ENCODE data around the gene ERCC6L. TPM values are rescaled to one million over a fixed set of nuclear protein-coding genes. Genes with fewer than 3 reads are reported as not detected.

ERCC6L gene
- under 0.01 and 0.13 TPM in 2 replicates for total RNA-seq

GRCh38 chrX:72238721-72239475, at the start of gene ERCC6L:
Gene ERCC6L, minus strand, starts transcription at chrX:72239027. Its CDS starts 116 bp downstream, at chrX:72238911.
- TF ChIP-seq CTCF (IDR thresholded peaks at IDR 0.05; ENCODE audit: insufficient read depth, low read length, severe bottlenecking), result no peak
- Histone ChIP-seq H3K4me3 (ENCODE audit: low read depth, low read length) (peak within 1 kb of the TSS; percentile 41), H3K36me3 (ENCODE audit: control insufficient read depth, insufficient read depth, low read length) (no peaks in the 10 kb centered on the region), H3K27me3 (ENCODE audit: control insufficient read depth, insufficient read depth, low read length) (no peaks in the 10 kb centered on the region)
- FAIRE-seq (no peak), DNase-seq (ENCODE audit: low read depth) (peak; percentile 76)

- DNase-seq (ENCODE audit: low read depth), result no peak
- Histone ChIP-seq H3K36me3 (ENCODE audit: control insufficient read depth, insufficient read depth, low read length) (no peaks in the 10 kb centered on the region), H3K4me3 (ENCODE audit: low read depth, low read length) (no peak overlapping the region), H3K27me3 (ENCODE audit: control insufficient read depth, insufficient read depth, low read length) (no peaks in the 10 kb centered on the region)
- FAIRE-seq, result no peak
- no peak for TF ChIP-seq CTCF (IDR thresholded peaks at IDR 0.05; ENCODE audit: insufficient read depth, low read length, severe bottlenecking)
Observed at GRCh38 chrX:72282302-72282701, 43.5 kb upstream of the ERCC6L start.

- Histone ChIP-seq H3K27me3 (ENCODE audit: control insufficient read depth, insufficient read depth, low read length) (no peaks in the 10 kb centered on the region), H3K4me3 (ENCODE audit: low read depth, low read length) (no peak overlapping the region), H3K36me3 (ENCODE audit: control insufficient read depth, insufficient read depth, low read length) (no peaks in the 10 kb centered on the region)
- peak; percentile 50 for FAIRE-seq
- no peak for TF ChIP-seq CTCF (IDR thresholded peaks at IDR 0.05; ENCODE audit: insufficient read depth, low read length, severe bottlenecking)
- peak; percentile 75 for DNase-seq (ENCODE audit: low read depth)
Observed at GRCh38 chrX:72280321-72280845, 41.6 kb upstream of the ERCC6L start.

GRCh38 chrX:72276478-72276953, 37.7 kb upstream of the ERCC6L start:
- TF ChIP-seq CTCF (IDR thresholded peaks at IDR 0.05; ENCODE audit: insufficient read depth, low read length, severe bottlenecking), result no peak
- Histone ChIP-seq H3K36me3 (ENCODE audit: control insufficient read depth, insufficient read depth, low read length) (peaks cover 8% of the 10 kb centered on the region), H3K27me3 (ENCODE audit: control insufficient read depth, insufficient read depth, low read length) (no peaks in the 10 kb centered on the region), H3K4me3 (ENCODE audit: low read depth, low read length) (peak overlapping the region; percentile 79)
- FAIRE-seq (no peak), DNase-seq (ENCODE audit: low read depth) (no peak)

GRCh38 chrX:72274526-72274925, 35.7 kb upstream of the ERCC6L start:
- H3K4me3 ChIP-seq (ENCODE audit: low read depth, low read length), result no peak overlapping the region
- peaks cover 9% of the 10 kb centered on the region for H3K36me3 ChIP-seq (ENCODE audit: control insufficient read depth, insufficient read depth, low read length)
- H3K27me3 ChIP-seq (ENCODE audit: control insufficient read depth, insufficient read depth, low read length), result no peaks in the 10 kb centered on the region
- FAIRE-seq, result no peak
- no peak for TF ChIP-seq CTCF (IDR thresholded peaks at IDR 0.05; ENCODE audit: insufficient read depth, low read length, severe bottlenecking)
- no peak for DNase-seq (ENCODE audit: low read depth)
